Measurements from ENCODE around the gene ANKRD12.
A peak's percentile ranks its signal among the peaks of the same experiment; 100 is the strongest.

The ANKRD12 gene

GRCh38 chr18:9101730-9102507, 34.7 kb upstream of the ANKRD12 start:
- H3K4me3 ChIP-seq (replicated peaks in 1 of 2; ENCODE audit: low read depth in 2 of 2, low read length in 2 of 2): peak overlapping the region; percentile 50 to 74
- no peak for TF ChIP-seq CTCF (IDR thresholded peaks at IDR 0.05; ENCODE audit: low read depth, low read length)
- DNase-seq (ENCODE audit: low read depth in 2 of 2): peak; percentile 85 to 86

GRCh38 chr18:9102508-9103375, 33.8 kb upstream of the ANKRD12 start, which contains the start of gene NDUFV2:
Gene NDUFV2 (plus strand): TSS chr18:9102699. CDS start chr18:9102744, 45 bp downstream.
- H3K4me3 ChIP-seq (replicated peaks in 1 of 2; ENCODE audit: low read depth in 2 of 2, low read length in 2 of 2): peak within 1 kb of the TSS; percentile 69 to 74
- TF ChIP-seq CTCF (IDR thresholded peaks at IDR 0.05; ENCODE audit: low read depth, low read length): no peak
- peak; percentile 94 to 97 for DNase-seq (ENCODE audit: low read depth in 2 of 2)

GRCh38 chr18:9103376-9103873, 33.2 kb upstream of the ANKRD12 start:
- peak; percentile 50 to 53 for DNase-seq (ENCODE audit: low read depth in 2 of 2)
- no peak for TF ChIP-seq CTCF (IDR thresholded peaks at IDR 0.05; ENCODE audit: low read depth, low read length)
- peak overlapping the region; percentile 69 to 74 for H3K4me3 ChIP-seq (replicated peaks in 1 of 2; ENCODE audit: low read depth in 2 of 2, low read length in 2 of 2)

- DNase-seq (ENCODE audit: low read depth in 2 of 2): no peak
- peak overlapping the region; percentile 69 to 74 for H3K4me3 ChIP-seq (replicated peaks in 1 of 2; ENCODE audit: low read depth in 2 of 2, low read length in 2 of 2)
- TF ChIP-seq CTCF (IDR thresholded peaks at IDR 0.05; ENCODE audit: low read depth, low read length): no peak
Measured at GRCh38 chr18:9104244-9104901, 32.2 kb upstream of the ANKRD12 start.

- peak overlapping the region in 1 of 2 donors; percentile 74 for H3K4me3 ChIP-seq (replicated peaks in 1 of 2; ENCODE audit: low read depth in 2 of 2, low read length in 2 of 2)
- TF ChIP-seq CTCF (IDR thresholded peaks at IDR 0.05; ENCODE audit: low read depth, low read length): no peak
- DNase-seq (ENCODE audit: low read depth in 2 of 2): no peak
Measured at GRCh38 chr18:9105420-9105819, 31.2 kb upstream of the ANKRD12 start.

- no peak for DNase-seq (ENCODE audit: low read depth in 2 of 2)
- peak overlapping the region; percentile 6 to 8 for H3K4me3 ChIP-seq (replicated peaks in 1 of 2; ENCODE audit: low read depth in 2 of 2, low read length in 2 of 2)
- TF ChIP-seq CTCF (IDR thresholded peaks at IDR 0.05; ENCODE audit: low read depth, low read length): no peak
Measured at GRCh38 chr18:9106094-9106493, 30.5 kb upstream of the ANKRD12 start.
